HCT116 (cell line): ENCODE results near the gene AATF.

Source experiments
- CBX3 ChIP-seq: IDR thresholded peaks from 2 replicates; pipeline ENCODE4 v1.6.1; 2012; ENCODE audit warnings: low read depth
- EGR1 ChIP-seq: IDR thresholded peaks from 2 replicates; pipeline ENCODE4 v1.6.1; 2012; ENCODE audit warnings: low read depth
- ELF1 ChIP-seq: IDR thresholded peaks from 2 replicates; pipeline ENCODE4 v1.6.1; 2012; ENCODE audit warnings: low read depth, borderline replicate concordance
- EZH2 ChIP-seq: fragments of 200-600 bp; sonication (generic); IDR thresholded peaks from 2 replicates; pipeline ENCODE4 v1.6.1; 2017; ENCODE audit warnings: antibody characterized with exemption, mixed run types
- JUND ChIP-seq: IDR thresholded peaks from 2 replicates; pipeline ENCODE4 v1.6.1; 2012
- POLR2A ChIP-seq: IDR thresholded peaks from 2 replicates; pipeline ENCODE4 v1.7.0; 2011; ENCODE audit warnings: borderline replicate concordance; ENCODE audit not compliant: insufficient read depth, insufficient read length; ENCODE audit errors: extremely low read depth
- POLR2AphosphoS5 ChIP-seq: IDR thresholded peaks from 2 replicates; pipeline ENCODE4 v1.6.1; 2011; ENCODE audit warnings: mild to moderate bottlenecking, low read depth, low read length, moderate library complexity
- RAD21 ChIP-seq: IDR thresholded peaks from 2 replicates; pipeline ENCODE4 v1.6.1; 2012; ENCODE audit warnings: low read depth, mild to moderate bottlenecking
- REST ChIP-seq: IDR thresholded peaks from 2 replicates; pipeline ENCODE4 v1.6.1; 2012; ENCODE audit warnings: low read depth
- SP1 ChIP-seq: IDR thresholded peaks from 2 replicates; pipeline ENCODE4 v1.6.1; 2012; ENCODE audit warnings: low read depth
- TCF7L2 ChIP-seq: IDR thresholded peaks from 2 replicates; pipeline ENCODE4 v1.7.0; 2011; ENCODE audit warnings: borderline replicate concordance, inconsistent platforms; ENCODE audit not compliant: insufficient read depth, insufficient read length; ENCODE audit errors: extremely low read depth
- ZFX ChIP-seq: fragments of 450-650 bp; IDR thresholded peaks from 2 replicates; pipeline ENCODE4 v1.6.1; 2017
- TF ChIP-seq, protein P1 (sequence below): IDR thresholded peaks from 2 replicates; pipeline ENCODE4 v1.6.1; 2012
- TF ChIP-seq, protein P2 (sequence below), 3 experiments: fragments of 200-600 bp in 1 of 3; sonication (generic) in 1 of 3; IDR thresholded peaks in 2 of 3; conservative IDR thresholded peaks in 1 of 3; 2 replicates each; pipeline ENCODE4 v1.5.1; 2012 to 2017; ENCODE audit warnings: low read depth in 2 of 3, low read length in 2 of 3, antibody characterized with exemption in 1 of 3, borderline replicate concordance in 1 of 3, control low read depth in 1 of 3, mild to moderate bottlenecking in 1 of 3, mixed read lengths in 1 of 3, mixed run types in 1 of 3, moderate library complexity in 1 of 3; ENCODE audit not compliant: insufficient read depth in 1 of 3

- TF ChIP-seq ZFX (no peak), SP1 (no peak), EZH2 (no peak), TCF7L2 (no peak), EGR1 (no peak), JUND (no peak), CBX3 (no peak), POLR2A (no peak), POLR2AphosphoS5 (no peak), RAD21 (no peak), REST (no peak), ELF1 (no peak)
- TF ChIP-seq, protein P1, sequence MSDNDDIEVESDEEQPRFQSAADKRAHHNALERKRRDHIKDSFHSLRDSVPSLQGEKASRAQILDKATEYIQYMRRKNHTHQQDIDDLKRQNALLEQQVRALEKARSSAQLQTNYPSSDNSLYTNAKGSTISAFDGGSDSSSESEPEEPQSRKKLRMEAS: no peak
- TF ChIP-seq, protein P2, sequence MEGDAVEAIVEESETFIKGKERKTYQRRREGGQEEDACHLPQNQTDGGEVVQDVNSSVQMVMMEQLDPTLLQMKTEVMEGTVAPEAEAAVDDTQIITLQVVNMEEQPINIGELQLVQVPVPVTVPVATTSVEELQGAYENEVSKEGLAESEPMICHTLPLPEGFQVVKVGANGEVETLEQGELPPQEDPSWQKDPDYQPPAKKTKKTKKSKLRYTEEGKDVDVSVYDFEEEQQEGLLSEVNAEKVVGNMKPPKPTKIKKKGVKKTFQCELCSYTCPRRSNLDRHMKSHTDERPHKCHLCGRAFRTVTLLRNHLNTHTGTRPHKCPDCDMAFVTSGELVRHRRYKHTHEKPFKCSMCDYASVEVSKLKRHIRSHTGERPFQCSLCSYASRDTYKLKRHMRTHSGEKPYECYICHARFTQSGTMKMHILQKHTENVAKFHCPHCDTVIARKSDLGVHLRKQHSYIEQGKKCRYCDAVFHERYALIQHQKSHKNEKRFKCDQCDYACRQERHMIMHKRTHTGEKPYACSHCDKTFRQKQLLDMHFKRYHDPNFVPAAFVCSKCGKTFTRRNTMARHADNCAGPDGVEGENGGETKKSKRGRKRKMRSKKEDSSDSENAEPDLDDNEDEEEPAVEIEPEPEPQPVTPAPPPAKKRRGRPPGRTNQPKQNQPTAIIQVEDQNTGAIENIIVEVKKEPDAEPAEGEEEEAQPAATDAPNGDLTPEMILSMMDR (IDR thresholded peaks at IDR 0.05 in 2 of 3, conservative IDR thresholded peaks at IDR 0.05 in 1 of 3; ENCODE audit: borderline replicate concordance in 1 of 3, insufficient read depth in 1 of 3, low read depth in 2 of 3, low read length in 2 of 3): no peak
Measured at GRCh38 chr17:36946726-36947091, 2.0 kb upstream of the AATF start.
